HG03378 (cell line): Measurements from ENCODE around the gene SMC1A.
"Not testable (repeated sequence)": the region's sequence is repeated elsewhere in the genome, so short reads cannot be mapped to it uniquely, and the experiment has no call there.

Experiments
- ATAC-seq: cut with Tn5 transposase; IDR thresholded peaks from one replicate; pipeline ENCODE4 v1.9.1; 2021; ENCODE audit warnings: mild to moderate bottlenecking, moderate library complexity; ENCODE audit not compliant: unreplicated experiment

SMC1A gene

GRCh38 chrX:53422086-53422860 lies at the start of gene SMC1A:
Gene SMC1A, minus strand, starts transcription at chrX:53422654. Its CDS starts 54 bp downstream, at chrX:53422600.
- ATAC-seq: peak; percentile 95

- no peak for ATAC-seq
Observed at GRCh38 chrX:53471346-53471745, 48.9 kb upstream of the SMC1A start.

- not testable (repeated sequence) for ATAC-seq
Observed at GRCh38 chrX:53468659-53469058, 46.2 kb upstream of the SMC1A start.

- ATAC-seq: no peak
Observed at GRCh38 chrX:53458082-53458481, 35.6 kb upstream of the SMC1A start.

- ATAC-seq: no peak
Observed at GRCh38 chrX:53456254-53456653, 33.8 kb upstream of the SMC1A start.

GRCh38 chrX:53452812-53453211 lies 30.4 kb upstream of the SMC1A start:
- no peak for ATAC-seq

GRCh38 chrX:53449632-53450031 lies 27.2 kb upstream of the SMC1A start:
- ATAC-seq: no peak

- ATAC-seq: no peak
Observed at GRCh38 chrX:53447441-53447840, 25.0 kb upstream of the SMC1A start.

- ATAC-seq: no peak
Observed at GRCh38 chrX:53445977-53446376, 23.5 kb upstream of the SMC1A start.

GRCh38 chrX:53442322-53442631 lies 19.8 kb upstream of the SMC1A start:
- ATAC-seq: no peak

GRCh38 chrX:53441531-53442321 lies 19.3 kb upstream of the SMC1A start:
- peak; percentile 65 for ATAC-seq

GRCh38 chrX:53440621-53441517 lies 18.4 kb upstream of the SMC1A start:
- no peak for ATAC-seq

- ATAC-seq: no peak
Observed at GRCh38 chrX:53440101-53440500, 17.6 kb upstream of the SMC1A start.

- no peak for ATAC-seq
Observed at GRCh38 chrX:53438832-53439230, 16.4 kb upstream of the SMC1A start.

- ATAC-seq: no peak
Observed at GRCh38 chrX:53438174-53438831, 15.8 kb upstream of the SMC1A start.

GRCh38 chrX:53437206-53437605 lies 14.8 kb upstream of the SMC1A start:
- no peak for ATAC-seq

- peak; percentile 69 for ATAC-seq
Observed at GRCh38 chrX:53435997-53436396, 13.5 kb upstream of the SMC1A start.

- peak; percentile 76 for ATAC-seq
Observed at GRCh38 chrX:53433651-53434639, 11.5 kb upstream of the SMC1A start, which contains the start of gene HSD17B10. Gene HSD17B10, minus strand, starts transcription at chrX:53434370. Its CDS starts 25 bp downstream, at chrX:53434345.

- ATAC-seq: no peak
Observed at GRCh38 chrX:53430231-53430630, 7.8 kb upstream of the SMC1A start.
